Stomach (tissue), 4 donors: Measurements from ENCODE around the gene NOL4.

Source experiments
- CTCF ChIP-seq, 7 experiments: fragments of 450-650 bp in 4 of 7; fragments of 200-600 bp in 3 of 7; sonication (generic) in 3 of 7; IDR thresholded peaks; one replicate each; pipeline ENCODE4 v1.5.1; 2016 to 2019; ENCODE audit warnings: antibody characterized with exemption in 7 of 7, control low read depth in 2 of 7, mild to moderate bottlenecking in 1 of 7
- POLR2A ChIP-seq, 4 donors: fragments of 450-650 bp; IDR thresholded peaks; one replicate each; pipeline ENCODE4 v1.6.1; 2016; ENCODE audit warnings: antibody characterized with exemption in 4 of 4, control low read depth in 2 of 4, mild to moderate bottlenecking in 1 of 4, moderate library complexity in 1 of 4

GRCh38 chr18:34203866-34204265 is 20.8 kb downstream of the NOL4 start:
- TF ChIP-seq CTCF (IDR thresholded peaks at IDR 0.05) (no peak), POLR2A (IDR thresholded peaks at IDR 0.05) (no peak)
